Pancreas (tissue), 10 donors: Measurements from ENCODE around the gene CC2D1B. TPM values are rescaled to one million over a fixed set of nuclear protein-coding genes. Genes with fewer than 3 reads are reported as not detected.

Experiments
- ATAC-seq, 4 donors: fragments of 200-7000 bp; cut with Tn5 transposase; one replicate each; pipeline versions ENCODE4 v1.8.0 to v1.9.1; 2020; ENCODE audit warnings: mild to moderate bottlenecking in 4 of 4, moderate library complexity in 4 of 4
- DNase-seq, 6 donors: peaks; one replicate each; pipeline ENCODE4 v3.0.0-alpha.2; 2020
- FAIRE-seq: peaks from 2 replicates; lab custom pipeline; 2012; peaks lifted over from hg19 to GRCh38; lab: Jason Lieb, UNC
- H3K27ac ChIP-seq, 4 donors: fragments of 200-600 bp; sonication (generic); 1 replicate in 3 of 4; 2 replicates in 1 of 4; pipeline versions ENCODE4 v1.5.0 to v1.8.0; 2020
- H3K27me3 ChIP-seq, 4 donors: fragments of 200-600 bp; one replicate each; pipeline ENCODE4 v1.8.0; 2021
- H3K36me3 ChIP-seq, 3 donors: fragments of 200-600 bp; sonication (generic) in 1 of 3; one replicate each; pipeline versions ENCODE4 v1.5.0 to v1.8.0; 2020 to 2021
- H3K4me1 ChIP-seq, 3 donors: fragments of 200-600 bp; one replicate each; pipeline ENCODE4 v1.8.0; 2021
- H3K4me3 ChIP-seq, 4 donors: fragments of 200-600 bp; sonication (generic) in 2 of 4; one replicate each; pipeline versions ENCODE4 v1.5.0 to v1.8.0; 2020 to 2021
- H3K9me3 ChIP-seq, 4 donors: fragments of 200-600 bp; one replicate each; pipeline ENCODE4 v1.8.0; 2021
- CTCF ChIP-seq, 4 donors: fragments of 200-600 bp; sonication (generic) in 3 of 4; IDR thresholded peaks; one replicate each; pipeline versions ENCODE4 v1.5.0 to v1.8.0; 2021; ENCODE audit warnings: antibody characterized with exemption in 4 of 4
- WGBS, 2 donors: extraction: QIAGEN DNeasy Blood & Tissue Kit; methylation state at CpG; one replicate each; pipeline ENCODE4 v1.1.7; 2013; 5-methylcytosine and 5-hydroxymethylcytosine counted together
- intact Hi-C, 3 donors: fragments of 100-400 bp; cut with DNase I; formaldehyde crosslinking; loops; one replicate each; pipeline versions ENCODE4 v1.11.1 to v1.14.2; 2022
- polyA plus RNA-seq, 2 donors: library from polyadenylated mRNA; stranded (reverse); fragments of 200-250 nt; gene quantifications; one replicate each; pipeline ENCODE4 v1.2.3, GENCODE V29; 2013
- total RNA-seq, 6 donors: library from RNA; stranded (reverse); fragmentation: NEBNext Ultra II Directional in 4 of 6; extraction: Animal tissue kit (Norgen Biotek cat#: 25700) in 4 of 6; gene quantifications; one replicate each; pipeline versions ENCODE4 v1.2.1 to v1.2.4, GENCODE V29; 2021 to 2023
- donor health status: healthy with polysubstance abuse.
- donor health status: DM: no; HTN: no; CAD: no; lungs with moderate emphysema.
- donor health status: DM: no; HTN: no; CAD: no.
- donor health status: control.
- donor health status: control.
- donor health status: Bipolar disorder and iron deficiency.
- donor health status: DM: yes; HTN: yes; CAD: no.
- donor health status: DM: no; HTN: no; CAD: no.
- donor health status: DM: no; HTN: no; CAD: no.
- donor health status: DM: yes; HTN: yes; CAD: no.

CC2D1B gene
- total and polyA plus RNA-seq, 8 donors, result 13.3 to 22.3 (median 14.6) TPM

- H3K9me3 ChIP-seq, result no peaks in the 10 kb centered on the region
- ATAC-seq, result no peak
- no peak for FAIRE-seq
- peaks cover 4 to 30% (median 19%) of the 10 kb centered on the region in 3 donors for H3K36me3 ChIP-seq
- H3K4me1 ChIP-seq, result peaks cover 0 to 10% (median 0%) of the 10 kb centered on the region in 3 donors
- peak overlapping the region in 1 of 4 donors; percentile 95 for H3K4me3 ChIP-seq
- peak in 1 of 6 donors; percentile 33 for DNase-seq
- WGBS, 2 donors, result 70 to 71% methylated on average over 5 of the region's 5 CpGs
- intact Hi-C loops, result no loop called here
- H3K27me3 ChIP-seq, result no peaks in the 10 kb centered on the region
- no peak for TF ChIP-seq CTCF (IDR thresholded peaks at IDR 0.05)
- no peak overlapping the region for H3K27ac ChIP-seq
Observed at GRCh38 chr1:52364235-52364839, 1.7 kb downstream of the CC2D1B start.

- no peak for TF ChIP-seq CTCF (IDR thresholded peaks at IDR 0.05)
- Histone ChIP-seq H3K27ac (no peak overlapping the region), H3K4me3 (no peak overlapping the region), H3K9me3 (no peaks in the 10 kb centered on the region), H3K4me1 (peaks cover 0 to 10% (median 0%) of the 10 kb centered on the region in 3 donors), H3K36me3 (peaks cover 18 to 67% (median 52%) of the 10 kb centered on the region in 3 donors), H3K27me3 (no peaks in the 10 kb centered on the region)
- no peak for DNase-seq
- no peak for ATAC-seq
- WGBS, 2 donors, result 96% methylated on average over 7 of the region's 7 CpGs
- FAIRE-seq, result no peak
- intact Hi-C loops, result no loop called here
Observed at GRCh38 chr1:52360595-52360968, 5.4 kb downstream of the CC2D1B start.

- Histone ChIP-seq H3K9me3 (no peaks in the 10 kb centered on the region), H3K4me3 (no peak overlapping the region), H3K27me3 (no peaks in the 10 kb centered on the region), H3K4me1 (peaks cover 0 to 9% (median 0%) of the 10 kb centered on the region in 3 donors), H3K36me3 (peaks cover 18 to 74% (median 53%) of the 10 kb centered on the region in 3 donors), H3K27ac (no peak overlapping the region)
- no peak for FAIRE-seq
- no peak for DNase-seq
- TF ChIP-seq CTCF (IDR thresholded peaks at IDR 0.05), result no peak
- intact Hi-C loops, result no loop called here
- ATAC-seq, result no peak
- WGBS, 2 donors, result 93 to 96% methylated on average over 23 to 24 of the region's 24 CpGs
Observed at GRCh38 chr1:52359676-52360594, 6.1 kb downstream of the CC2D1B start.

- FAIRE-seq (no peak), ATAC-seq (no peak), DNase-seq (no peak)
- 95 to 96% methylated on average over 18 of the region's 18 CpGs for WGBS, 2 donors
- H3K27ac ChIP-seq, result no peak overlapping the region
- no peaks in the 10 kb centered on the region for H3K27me3 ChIP-seq
- intact Hi-C loops, result no loop called here
- H3K4me3 ChIP-seq, result no peak overlapping the region
- TF ChIP-seq CTCF (IDR thresholded peaks at IDR 0.05), result no peak
- peaks cover 18 to 83% (median 53%) of the 10 kb centered on the region in 3 donors for H3K36me3 ChIP-seq
- H3K4me1 ChIP-seq, result no peaks in the 10 kb centered on the region
- no peaks in the 10 kb centered on the region for H3K9me3 ChIP-seq
Observed at GRCh38 chr1:52358851-52359497, 7.0 kb downstream of the CC2D1B start.
